ENCODE data around the gene PAMR1. TPM values are rescaled to one million over a fixed set of nuclear protein-coding genes. Genes with fewer than 3 reads are reported as not detected.

The PAMR1 gene, protein sequence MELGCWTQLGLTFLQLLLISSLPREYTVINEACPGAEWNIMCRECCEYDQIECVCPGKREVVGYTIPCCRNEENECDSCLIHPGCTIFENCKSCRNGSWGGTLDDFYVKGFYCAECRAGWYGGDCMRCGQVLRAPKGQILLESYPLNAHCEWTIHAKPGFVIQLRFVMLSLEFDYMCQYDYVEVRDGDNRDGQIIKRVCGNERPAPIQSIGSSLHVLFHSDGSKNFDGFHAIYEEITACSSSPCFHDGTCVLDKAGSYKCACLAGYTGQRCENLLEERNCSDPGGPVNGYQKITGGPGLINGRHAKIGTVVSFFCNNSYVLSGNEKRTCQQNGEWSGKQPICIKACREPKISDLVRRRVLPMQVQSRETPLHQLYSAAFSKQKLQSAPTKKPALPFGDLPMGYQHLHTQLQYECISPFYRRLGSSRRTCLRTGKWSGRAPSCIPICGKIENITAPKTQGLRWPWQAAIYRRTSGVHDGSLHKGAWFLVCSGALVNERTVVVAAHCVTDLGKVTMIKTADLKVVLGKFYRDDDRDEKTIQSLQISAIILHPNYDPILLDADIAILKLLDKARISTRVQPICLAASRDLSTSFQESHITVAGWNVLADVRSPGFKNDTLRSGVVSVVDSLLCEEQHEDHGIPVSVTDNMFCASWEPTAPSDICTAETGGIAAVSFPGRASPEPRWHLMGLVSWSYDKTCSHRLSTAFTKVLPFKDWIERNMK
- total RNA-seq (1 to 10 TPM in 1 of 4 donors, under 1 TPM in 3; 0.37 to 1.9 (median 0.72) TPM), polyA plus RNA-seq (under 1 TPM; 0.16 to 0.91 (median 0.72) TPM)
- long read RNA-seq, donor 1, partial matches to known transcripts: 1 of 2 reads
- long read RNA-seq, donor 1, other reads (novel, unspliced or antisense): 0 of 2 reads
- long read RNA-seq, donor 2: 0 reads

DNA sequence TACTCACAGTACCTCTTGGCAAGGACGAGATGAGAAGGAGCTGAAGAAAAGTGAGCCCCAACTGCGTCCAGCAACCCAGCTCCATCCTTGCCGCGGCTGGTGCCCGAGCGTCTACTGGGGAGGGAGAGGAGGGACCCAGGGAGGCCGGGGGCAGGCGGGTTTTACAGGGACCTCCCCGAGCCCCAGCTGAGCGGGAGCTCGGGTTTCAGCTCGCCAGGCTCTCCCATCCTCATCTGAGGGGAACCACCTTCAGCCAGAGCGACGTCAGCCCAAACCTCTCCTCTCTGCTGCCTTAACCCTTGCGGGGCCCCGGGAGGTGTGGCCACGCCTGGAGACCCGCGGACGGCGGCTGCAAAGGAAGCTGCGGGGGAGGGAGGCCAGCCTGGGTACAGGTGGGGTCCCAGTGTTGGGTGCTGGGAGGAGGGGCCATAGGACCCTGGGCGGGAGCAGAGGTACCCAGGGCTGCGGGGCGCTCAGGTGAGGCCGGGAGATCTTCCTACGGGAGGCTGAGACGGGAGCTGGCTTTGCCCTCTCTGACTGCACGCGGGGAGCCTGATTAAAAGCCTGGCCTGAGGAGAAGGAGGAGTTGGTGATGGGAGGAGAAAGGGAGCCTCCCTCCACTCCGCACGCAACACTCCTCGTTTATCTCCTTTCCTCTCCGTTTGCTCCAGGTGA, at the start of gene PAMR1:
Gene PAMR1, minus strand, starts transcription at position 116 of the 675 bp plus-strand sequence. Its CDS starts 31 bp downstream, at position 85.
- DNase-seq (peak; percentile 57 to 72), ATAC-seq (peak in 3 of 4 donors; percentile 36 to 61 (median 49))
- Histone ChIP-seq H3K27ac (no peak within 1 kb of the TSS), H3K36me3 (ENCODE audit: insufficient read depth in 1 of 2, low read depth in 1 of 2) (no peaks in the 10 kb centered on the region), H3K4me3 (peak within 1 kb of the TSS; percentile 44), H3K9me3 (no peaks in the 10 kb centered on the region), H3K4me1 (no peaks in the 10 kb centered on the region), H3K27me3 (ENCODE audit: insufficient read depth in 3 of 3, low read length in 2 of 3) (peaks cover 0 to 55% (median 7%) of the 10 kb centered on the region in 3 donors)
- WGBS, 3 donors: 3 to 5% (median 4%) methylated on average over 31 to 34 of the region's 34 CpGs
- intact Hi-C loops (cut with DNase I): no loop called here
- TF ChIP-seq, protein P1, sequence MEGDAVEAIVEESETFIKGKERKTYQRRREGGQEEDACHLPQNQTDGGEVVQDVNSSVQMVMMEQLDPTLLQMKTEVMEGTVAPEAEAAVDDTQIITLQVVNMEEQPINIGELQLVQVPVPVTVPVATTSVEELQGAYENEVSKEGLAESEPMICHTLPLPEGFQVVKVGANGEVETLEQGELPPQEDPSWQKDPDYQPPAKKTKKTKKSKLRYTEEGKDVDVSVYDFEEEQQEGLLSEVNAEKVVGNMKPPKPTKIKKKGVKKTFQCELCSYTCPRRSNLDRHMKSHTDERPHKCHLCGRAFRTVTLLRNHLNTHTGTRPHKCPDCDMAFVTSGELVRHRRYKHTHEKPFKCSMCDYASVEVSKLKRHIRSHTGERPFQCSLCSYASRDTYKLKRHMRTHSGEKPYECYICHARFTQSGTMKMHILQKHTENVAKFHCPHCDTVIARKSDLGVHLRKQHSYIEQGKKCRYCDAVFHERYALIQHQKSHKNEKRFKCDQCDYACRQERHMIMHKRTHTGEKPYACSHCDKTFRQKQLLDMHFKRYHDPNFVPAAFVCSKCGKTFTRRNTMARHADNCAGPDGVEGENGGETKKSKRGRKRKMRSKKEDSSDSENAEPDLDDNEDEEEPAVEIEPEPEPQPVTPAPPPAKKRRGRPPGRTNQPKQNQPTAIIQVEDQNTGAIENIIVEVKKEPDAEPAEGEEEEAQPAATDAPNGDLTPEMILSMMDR (IDR thresholded peaks at IDR 0.05): no peak

DNA sequence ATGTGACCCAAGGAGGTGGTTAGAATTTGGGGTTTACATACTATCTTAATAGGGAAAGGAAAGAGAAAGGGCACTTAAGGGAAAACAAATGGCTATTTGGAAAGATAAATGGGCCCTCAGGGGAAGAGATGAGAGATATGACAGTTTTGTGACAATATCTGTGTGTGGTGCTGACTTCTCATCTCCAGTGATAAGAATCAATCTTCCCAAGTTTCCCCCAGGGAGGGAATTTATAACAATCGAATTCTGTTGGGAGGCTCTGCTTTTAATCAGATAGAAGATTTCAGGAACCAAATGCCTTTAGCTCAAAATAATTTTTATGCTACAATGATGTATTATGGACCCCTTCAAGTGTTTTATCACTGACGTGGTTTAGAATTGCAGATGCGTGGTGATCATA, 46.3 kb upstream of the PAMR1 start:
- no peaks in the 10 kb centered on the region for H3K9me3 ChIP-seq
- no peaks in the 10 kb centered on the region for H3K36me3 ChIP-seq (ENCODE audit: insufficient read depth in 1 of 2, low read depth in 1 of 2)
- DNase-seq: no peak
- TF ChIP-seq, protein P1 (IDR thresholded peaks at IDR 0.05): no peak
- no peaks in the 10 kb centered on the region for H3K4me1 ChIP-seq
- H3K4me3 ChIP-seq: no peak overlapping the region
- 73 to 79% (median 76%) methylated on average over 3 of the region's 3 CpGs for WGBS, 3 donors
- intact Hi-C loops (cut with DNase I): no loop called here
- no peak overlapping the region for H3K27ac ChIP-seq
- no peak for ATAC-seq
- H3K27me3 ChIP-seq (ENCODE audit: insufficient read depth in 3 of 3, low read length in 2 of 3): no peaks in the 10 kb centered on the region

DNA sequence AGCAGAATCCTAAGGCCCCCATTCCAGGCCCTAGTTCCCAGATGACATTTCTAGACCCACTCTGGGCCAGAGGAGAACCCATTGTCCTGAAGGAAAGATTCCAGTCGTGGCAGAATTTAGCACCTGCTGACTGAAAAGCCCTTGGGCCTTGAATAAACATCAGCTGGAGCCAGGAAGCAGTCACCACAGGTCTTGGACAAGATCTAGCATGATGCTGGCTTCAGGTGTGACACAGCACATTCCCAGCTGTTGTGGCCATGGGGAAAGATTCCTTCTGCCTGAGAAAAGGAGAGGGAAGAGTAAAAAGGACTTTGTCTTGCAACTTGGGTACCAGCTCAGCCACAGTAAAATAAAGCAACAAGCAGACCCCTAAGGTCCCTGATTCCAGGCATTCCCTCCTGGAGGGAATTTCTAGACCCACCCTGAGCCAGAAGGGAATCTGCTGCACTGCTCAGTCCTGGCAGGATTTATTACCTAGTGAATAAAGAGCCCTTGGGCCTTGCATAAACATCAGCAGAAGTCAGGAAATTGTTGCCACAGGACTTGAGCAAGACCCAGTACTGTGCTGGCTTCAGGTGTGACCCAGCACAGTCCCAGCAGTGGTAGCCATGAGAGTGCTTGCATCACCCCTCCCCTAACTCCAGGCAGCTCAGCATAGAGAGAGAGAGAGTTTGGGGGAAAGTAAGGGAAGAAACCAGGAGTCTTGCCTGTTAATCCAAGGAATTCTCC, 42.5 kb upstream of the PAMR1 start:
- no peaks in the 10 kb centered on the region for H3K36me3 ChIP-seq (ENCODE audit: insufficient read depth in 1 of 2, low read depth in 1 of 2)
- no peaks in the 10 kb centered on the region for H3K27me3 ChIP-seq (ENCODE audit: insufficient read depth in 3 of 3, low read length in 2 of 3)
- ATAC-seq: peak in 3 of 4 donors; percentile 65 to 77 (median 72)
- no peaks in the 10 kb centered on the region for H3K4me1 ChIP-seq
- intact Hi-C loops (cut with DNase I): no loop called here
- WGBS, 3 donors: 9 to 20% (median 11%) methylated on average over 1 of the region's 1 CpG
- no peak for DNase-seq
- no peaks in the 10 kb centered on the region for H3K9me3 ChIP-seq
- no peak overlapping the region for H3K27ac ChIP-seq
- H3K4me3 ChIP-seq: no peak overlapping the region
- TF ChIP-seq, protein P1 (IDR thresholded peaks at IDR 0.05): no peak

DNA sequence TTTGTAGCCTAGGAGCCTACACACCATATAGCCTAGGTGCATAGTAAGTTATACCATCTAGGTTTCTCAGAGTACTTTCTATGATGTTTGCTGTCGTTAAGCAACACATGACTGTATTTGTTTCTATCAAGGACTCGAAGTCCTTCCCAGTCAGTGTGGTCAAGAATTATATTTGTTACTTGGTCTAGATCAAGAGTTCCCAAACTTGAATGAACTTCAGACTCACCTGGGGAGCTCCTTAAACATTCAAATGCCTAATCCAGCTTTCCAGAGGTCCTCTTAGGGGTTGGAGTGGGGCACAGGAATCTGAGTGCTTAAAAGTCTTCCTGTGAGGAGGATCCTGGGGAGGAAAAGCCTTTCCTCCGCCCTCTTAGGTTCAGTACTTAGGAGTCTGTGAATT, 41.5 kb upstream of the PAMR1 start:
- Histone ChIP-seq H3K4me1 (no peaks in the 10 kb centered on the region), H3K4me3 (no peak overlapping the region), H3K27ac (no peak overlapping the region), H3K27me3 (ENCODE audit: insufficient read depth in 3 of 3, low read length in 2 of 3) (no peaks in the 10 kb centered on the region), H3K36me3 (ENCODE audit: insufficient read depth in 1 of 2, low read depth in 1 of 2) (no peaks in the 10 kb centered on the region), H3K9me3 (no peaks in the 10 kb centered on the region)
- no peak for DNase-seq
- TF ChIP-seq, protein P1 (IDR thresholded peaks at IDR 0.05): no peak
- ATAC-seq: no peak
- 84 to 92% (median 85%) methylated on average over 3 of the region's 3 CpGs for WGBS, 3 donors
- intact Hi-C loops (cut with DNase I): no loop called here

Measured in psoas muscle (tissue), 8 donors.